ENCODE measurements around the gene EIF3K. TPM values are rescaled to one million over a fixed set of nuclear protein-coding genes. Genes with fewer than 3 reads are reported as not detected.

Gene EIF3K
- total and polyA plus RNA-seq, 11 donors: 447 to 1,239 (median 622) TPM

GRCh38 chr19:38665219-38665931, 46.4 kb downstream of the EIF3K start:
- Histone ChIP-seq H3K4me3 (peak overlapping the region in 5 of 12 donors; percentile 4 to 26 (median 8)), H3K9me3 (no peaks in the 10 kb centered on the region), H3K27ac (peak overlapping the region; percentile 88 to 99 (median 96)), H3K36me3 (peaks cover 0 to 19% (median 0%) of the 10 kb centered on the region in 9 donors), H3K27me3 (no peaks in the 10 kb centered on the region), H3K4me1 (peaks cover 55 to 100% (median 99%) of the 10 kb centered on the region in 12 donors)
- no peak for ATAC-seq
- no peak for DNase-seq
- WGBS, 4 donors: 29 to 49% (median 43%) methylated on average over 10 to 13 of the region's 13 CpGs
- TF ChIP-seq POLR2A (IDR thresholded peaks at IDR 0.05) (no peak), CTCF (IDR thresholded peaks at IDR 0.05) (no peak)
- intact Hi-C loops (cut with DNase I): loop anchor here in 2 of 10 donors (2.0 to 5.0 kb wide), 2 partner anchors 42 to 53 kb away; no protein-coding TSS in a partner anchor

- Histone ChIP-seq H3K36me3 (peaks cover 0 to 12% (median 0%) of the 10 kb centered on the region in 9 donors), H3K27me3 (no peaks in the 10 kb centered on the region), H3K27ac (peak overlapping the region; percentile 88 to 99 (median 96)), H3K4me1 (peaks cover 55 to 100% (median 99%) of the 10 kb centered on the region in 12 donors), H3K9me3 (no peaks in the 10 kb centered on the region), H3K4me3 (peak overlapping the region in 2 of 12 donors; percentile 6 to 8)
- intact Hi-C loops (cut with DNase I): loop anchor here in 2 of 10 donors (1.0 to 5.0 kb wide), 3 partner anchors 29 to 53 kb away; no protein-coding TSS in a partner anchor
- WGBS, 4 donors: 3 to 27% (median 20%) methylated on average over 18 to 19 of the region's 19 CpGs
- peak; percentile 22 to 61 (median 52) for ATAC-seq
- TF ChIP-seq CTCF (IDR thresholded peaks at IDR 0.05) (no peak), POLR2A (IDR thresholded peaks at IDR 0.05) (peak in 1 of 2 donors; percentile 29)
- peak; percentile 72 to 86 (median 85) for DNase-seq
These were observed 47.1 kb downstream of the EIF3K start for GRCh38 chr19:38665950-38666662.

DNA sequence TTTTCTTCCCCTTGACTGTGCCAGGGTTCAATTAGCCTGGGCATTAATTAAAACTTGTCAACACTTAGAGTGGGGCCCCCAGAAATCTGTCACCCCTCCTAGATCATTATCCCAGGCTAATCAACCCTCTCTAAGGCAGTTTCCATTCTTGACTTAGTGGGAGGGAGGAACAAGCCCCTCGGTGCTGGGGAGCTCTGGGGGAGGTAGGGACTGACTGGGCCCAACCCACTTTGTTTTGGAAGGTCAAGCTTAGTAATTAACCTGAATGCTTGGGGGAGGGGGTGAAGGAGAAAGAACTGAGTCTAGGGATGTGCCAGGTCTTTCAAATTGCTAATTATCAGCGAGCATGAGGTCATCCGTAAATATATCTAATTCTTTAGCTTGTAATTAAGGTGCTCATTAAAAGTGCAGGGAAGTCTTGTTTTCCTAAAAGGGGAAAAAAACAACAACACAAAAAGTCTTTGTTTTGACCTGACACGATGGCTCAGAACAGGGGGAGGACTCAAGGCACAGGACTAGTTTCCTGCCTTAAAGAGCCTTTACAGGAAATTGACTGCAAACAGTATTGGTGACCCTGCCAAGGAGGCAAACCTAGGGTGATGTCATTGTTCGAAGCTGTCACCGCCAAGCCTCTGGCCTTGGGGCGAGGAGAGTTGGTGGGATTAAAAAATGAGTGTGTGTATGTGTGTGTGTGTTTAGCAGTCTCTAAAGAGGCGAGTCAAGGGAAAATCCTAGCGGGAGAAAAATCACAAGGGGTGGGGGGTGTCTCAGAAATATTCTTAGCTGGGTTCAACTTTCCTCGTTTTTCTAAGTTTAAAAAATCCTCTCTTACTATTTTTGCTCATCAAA, 47.9 kb downstream of the EIF3K start:
- WGBS, 4 donors: 18 to 25% (median 19%) methylated on average over 10 of the region's 10 CpGs
- no peaks in the 10 kb centered on the region for H3K27me3 ChIP-seq
- peak overlapping the region in 1 of 12 donors; percentile 19 for H3K4me3 ChIP-seq
- H3K4me1 ChIP-seq: peaks cover 57 to 100% (median 100%) of the 10 kb centered on the region in 12 donors
- H3K27ac ChIP-seq: peak overlapping the region; percentile 88 to 99 (median 96)
- peak in 3 of 4 donors; percentile 29 to 52 (median 48) for ATAC-seq
- H3K36me3 ChIP-seq: peaks cover 0 to 10% (median 0%) of the 10 kb centered on the region in 9 donors
- intact Hi-C loops (cut with DNase I): loop anchor here in 2 of 10 donors (1.0 to 5.0 kb wide), 2 partner anchors 30 to 40 kb away; no protein-coding TSS in a partner anchor
- no peaks in the 10 kb centered on the region for H3K9me3 ChIP-seq
- TF ChIP-seq CTCF (IDR thresholded peaks at IDR 0.05): no peak
- no peak for TF ChIP-seq POLR2A (IDR thresholded peaks at IDR 0.05)
- peak in 4 of 5 donors; percentile 59 to 75 (median 70) for DNase-seq

Measured in heart left ventricle (tissue), 16 donors.